Astrocyte (in vitro differentiated cells and primary cell): Measurements from ENCODE around the gene SEMA4D. TPM values are rescaled to one million over a fixed set of nuclear protein-coding genes. Genes with fewer than 3 reads are reported as not detected.
A peak's percentile ranks its signal among the peaks of the same experiment; 100 is the strongest.

ENCODE experiments used
- DNase-seq: peaks from one replicate; pipeline ENCODE4 v3.0.0-alpha.2; 2010; ENCODE audit warnings: low read depth
- FAIRE-seq: peaks from 2 replicates; lab custom pipeline; 2011; peaks lifted over from hg19 to GRCh38; lab: Jason Lieb, UNC
- H2AFZ ChIP-seq: 2 replicates; pipeline ENCODE4 v1.6.0; 2012; ENCODE audit warnings: low read depth, low read length, inconsistent platforms
- H3K27ac ChIP-seq: 2 replicates; pipeline ENCODE4 v1.5.1; 2011; ENCODE audit warnings: low read depth, low read length, inconsistent platforms
- H3K27me3 ChIP-seq: 2 replicates; pipeline ENCODE4 v1.6.0; 2011; ENCODE audit warnings: low read length, inconsistent platforms; ENCODE audit not compliant: insufficient read depth
- H3K36me3 ChIP-seq: 2 replicates; pipeline ENCODE4 v1.5.1; 2011; ENCODE audit warnings: low read length, inconsistent platforms; ENCODE audit not compliant: insufficient read depth
- H3K4me1 ChIP-seq: 2 replicates; pipeline ENCODE4 v1.5.1; 2011; ENCODE audit warnings: low read length, inconsistent platforms; ENCODE audit not compliant: insufficient read depth
- H3K4me2 ChIP-seq: 2 replicates; pipeline ENCODE4 v1.6.0; 2012; ENCODE audit warnings: low read length, inconsistent platforms
- H3K4me3 ChIP-seq: 2 replicates; pipeline ENCODE4 v1.5.1; 2011; ENCODE audit warnings: low read depth, mild to moderate bottlenecking, low read length, inconsistent platforms; ENCODE audit not compliant: insufficient read depth
- H3K79me2 ChIP-seq: 2 replicates; pipeline ENCODE4 v1.6.0; 2012; ENCODE audit warnings: mild to moderate bottlenecking, low read length, inconsistent platforms; ENCODE audit not compliant: insufficient read depth
- H3K9ac ChIP-seq: 2 replicates; pipeline ENCODE4 v1.6.0; 2012; ENCODE audit warnings: mild to moderate bottlenecking, low read length, inconsistent platforms
- H3K9me3 ChIP-seq: 2 replicates; pipeline ENCODE4 v1.5.1; 2012; ENCODE audit warnings: low read depth, mild to moderate bottlenecking, low read length, inconsistent platforms; ENCODE audit not compliant: insufficient read depth
- H4K20me1 ChIP-seq: 2 replicates; pipeline ENCODE4 v1.6.0; 2012; ENCODE audit warnings: low read length, inconsistent platforms; ENCODE audit not compliant: insufficient read depth
- H3K27ac Mint-ChIP-seq: one replicate; pipeline ENCODE4 v1.8.0; 2021; ENCODE audit warnings: mild to moderate bottlenecking, mixed read lengths; ENCODE audit not compliant: unreplicated experiment
- H3K27me3 Mint-ChIP-seq: one replicate; pipeline ENCODE4 v1.8.0; 2021; ENCODE audit warnings: low read depth, mixed read lengths; ENCODE audit not compliant: unreplicated experiment
- H3K36me3 Mint-ChIP-seq: one replicate; pipeline ENCODE4 v1.8.0; 2021; ENCODE audit warnings: low read depth, mixed read lengths; ENCODE audit not compliant: unreplicated experiment
- H3K4me1 Mint-ChIP-seq: one replicate; pipeline ENCODE4 v1.8.0; 2021; ENCODE audit warnings: low read depth, mixed read lengths; ENCODE audit not compliant: unreplicated experiment
- H3K4me3 Mint-ChIP-seq: one replicate; pipeline ENCODE4 v1.8.0; 2021; ENCODE audit warnings: mild to moderate bottlenecking, moderate library complexity, mixed read lengths; ENCODE audit not compliant: unreplicated experiment
- H3K9me3 Mint-ChIP-seq: one replicate; pipeline ENCODE4 v1.8.0; 2021; ENCODE audit warnings: mild to moderate bottlenecking, mixed read lengths; ENCODE audit not compliant: unreplicated experiment
- EZH2 ChIP-seq: IDR thresholded peaks from 2 replicates; pipeline ENCODE4 v1.6.1; 2012; ENCODE audit warnings: mild to moderate bottlenecking, low read length, inconsistent platforms; ENCODE audit not compliant: insufficient read depth
- total RNA-seq: library from RNA; stranded (reverse); gene quantifications from 2 replicates; pipeline ENCODE4 v1.2.1, GENCODE V29; 2021
- TF ChIP-seq, protein P1 (sequence below): IDR thresholded peaks from 2 replicates; pipeline ENCODE4 v1.5.1; 2011; ENCODE audit warnings: low read depth, mild to moderate bottlenecking, inconsistent platforms, low read length, moderate library complexity; ENCODE audit not compliant: insufficient read depth

SEMA4D gene
- total RNA-seq, 1 donor from 2014 or later, result 6.2 TPM

DNA sequence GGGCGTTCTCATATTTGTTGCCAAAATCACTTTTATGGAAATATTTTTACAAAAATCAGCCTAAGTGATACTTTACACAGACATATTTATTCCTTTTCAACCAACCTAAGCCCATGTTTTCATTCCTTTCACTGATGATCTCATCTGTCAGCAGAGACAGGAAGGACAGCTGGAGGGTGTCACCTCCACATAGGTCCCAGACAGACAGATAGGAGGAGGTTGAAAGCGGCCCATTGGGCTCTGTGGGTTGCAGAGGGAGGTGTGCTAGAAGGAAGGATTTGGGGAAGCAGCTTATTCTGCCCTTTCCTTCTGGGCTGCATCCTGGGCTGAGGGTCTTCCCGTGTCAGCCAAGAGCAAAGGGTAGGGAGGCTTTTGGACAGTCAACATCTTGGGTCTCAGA, 26.0 kb upstream of the SEMA4D start:
- DNase-seq, result no peak
- Histone ChIP-seq H3K27ac (no peak overlapping the region), H3K4me3 (no peak overlapping the region), H3K4me2 (no peak overlapping the region), H3K36me3 (no peaks in the 10 kb centered on the region), H3K4me1 (peaks cover 3% of the 10 kb centered on the region), H3K9ac (no peak overlapping the region), H3K9me3 (no peaks in the 10 kb centered on the region), H3K27me3 (no peaks in the 10 kb centered on the region), H3K79me2 (no peaks in the 10 kb centered on the region), H2AFZ (no peak overlapping the region), H4K20me1 (no peaks in the 10 kb centered on the region)
- TF ChIP-seq, protein P1, sequence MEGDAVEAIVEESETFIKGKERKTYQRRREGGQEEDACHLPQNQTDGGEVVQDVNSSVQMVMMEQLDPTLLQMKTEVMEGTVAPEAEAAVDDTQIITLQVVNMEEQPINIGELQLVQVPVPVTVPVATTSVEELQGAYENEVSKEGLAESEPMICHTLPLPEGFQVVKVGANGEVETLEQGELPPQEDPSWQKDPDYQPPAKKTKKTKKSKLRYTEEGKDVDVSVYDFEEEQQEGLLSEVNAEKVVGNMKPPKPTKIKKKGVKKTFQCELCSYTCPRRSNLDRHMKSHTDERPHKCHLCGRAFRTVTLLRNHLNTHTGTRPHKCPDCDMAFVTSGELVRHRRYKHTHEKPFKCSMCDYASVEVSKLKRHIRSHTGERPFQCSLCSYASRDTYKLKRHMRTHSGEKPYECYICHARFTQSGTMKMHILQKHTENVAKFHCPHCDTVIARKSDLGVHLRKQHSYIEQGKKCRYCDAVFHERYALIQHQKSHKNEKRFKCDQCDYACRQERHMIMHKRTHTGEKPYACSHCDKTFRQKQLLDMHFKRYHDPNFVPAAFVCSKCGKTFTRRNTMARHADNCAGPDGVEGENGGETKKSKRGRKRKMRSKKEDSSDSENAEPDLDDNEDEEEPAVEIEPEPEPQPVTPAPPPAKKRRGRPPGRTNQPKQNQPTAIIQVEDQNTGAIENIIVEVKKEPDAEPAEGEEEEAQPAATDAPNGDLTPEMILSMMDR, result no peak
- TF ChIP-seq EZH2, result no peak
- Mint-ChIP-seq H3K9me3 (peaks cover 13% of the 10 kb centered on the region), H3K36me3 (no peaks in the 10 kb centered on the region), H3K4me3 (peak overlapping the region; percentile 31), H3K27ac (no peak overlapping the region), H3K4me1 (peaks cover 13% of the 10 kb centered on the region), H3K27me3 (peaks cover 13% of the 10 kb centered on the region)
- FAIRE-seq, result no peak

DNA sequence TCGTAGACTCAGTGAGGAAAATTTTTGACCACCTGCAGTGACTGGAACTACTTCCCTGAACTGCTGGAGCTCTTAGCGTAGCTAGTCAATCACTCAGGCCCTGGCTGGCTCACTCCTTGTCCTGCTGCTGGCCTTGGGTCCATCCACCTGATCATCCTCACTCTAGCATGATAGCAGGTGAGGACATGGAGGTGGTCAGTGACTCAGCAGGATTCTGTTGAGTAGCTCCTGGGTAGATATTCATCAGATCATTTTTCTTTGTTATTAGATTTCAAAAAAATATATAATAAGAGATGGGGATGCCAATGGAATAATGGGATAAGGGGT, 25.0 kb upstream of the SEMA4D start:
- Mint-ChIP-seq H3K36me3 (no peaks in the 10 kb centered on the region), H3K4me1 (peaks cover 13% of the 10 kb centered on the region), H3K27ac (no peak overlapping the region), H3K27me3 (peaks cover 13% of the 10 kb centered on the region), H3K4me3 (no peak overlapping the region), H3K9me3 (peaks cover 4% of the 10 kb centered on the region)
- H4K20me1 ChIP-seq, result no peaks in the 10 kb centered on the region
- H3K27me3 ChIP-seq, result no peaks in the 10 kb centered on the region
- DNase-seq, result no peak
- no peaks in the 10 kb centered on the region for H3K79me2 ChIP-seq
- FAIRE-seq, result no peak
- H2AFZ ChIP-seq, result no peak overlapping the region
- H3K4me1 ChIP-seq, result peaks cover 3% of the 10 kb centered on the region
- TF ChIP-seq, protein P1, result no peak
- TF ChIP-seq EZH2, result no peak
- no peaks in the 10 kb centered on the region for H3K36me3 ChIP-seq
- H3K9ac ChIP-seq, result no peak overlapping the region
- no peaks in the 10 kb centered on the region for H3K9me3 ChIP-seq
- no peak overlapping the region for H3K27ac ChIP-seq
- no peak overlapping the region for H3K4me3 ChIP-seq
- no peak overlapping the region for H3K4me2 ChIP-seq

DNA sequence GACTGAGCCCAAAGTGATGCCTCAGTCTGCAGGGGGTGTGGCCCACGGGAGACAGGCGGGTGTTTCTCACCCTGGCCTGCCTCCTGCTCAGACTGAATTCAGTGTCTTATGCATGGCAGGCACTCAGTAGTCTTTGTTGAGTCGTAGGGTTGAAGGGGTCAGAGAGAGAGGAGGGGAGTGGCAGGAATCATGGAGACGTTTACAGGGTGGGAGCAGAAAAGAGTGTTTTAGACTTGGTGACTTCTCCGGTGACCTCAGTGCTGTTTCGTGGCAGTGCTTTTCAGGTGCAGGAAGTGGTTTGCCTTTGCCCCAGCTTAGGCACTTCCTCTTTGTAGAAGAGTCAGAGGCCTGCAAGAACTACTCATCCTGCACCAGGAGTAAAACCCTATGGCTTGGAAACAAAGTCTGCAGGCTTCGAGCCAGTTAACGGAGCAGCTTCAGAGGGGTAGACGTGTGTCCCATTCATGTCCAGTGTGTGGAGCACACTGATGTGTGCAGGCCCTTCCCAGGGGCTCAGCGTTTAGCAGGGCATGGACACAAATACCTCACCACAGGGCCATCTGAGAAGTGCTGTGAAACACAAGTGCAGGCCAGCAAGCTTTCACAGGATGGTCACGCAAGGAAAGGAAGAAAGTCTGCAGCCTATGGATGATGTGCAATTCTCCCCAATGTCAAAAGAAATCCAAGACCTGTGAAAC, 24.5 kb upstream of the SEMA4D start:
- no peak overlapping the region for H3K9ac ChIP-seq
- H3K4me3 ChIP-seq, result no peak overlapping the region
- H3K27ac ChIP-seq, result no peak overlapping the region
- peaks cover 2% of the 10 kb centered on the region for H3K9me3 Mint-ChIP-seq
- peaks cover 13% of the 10 kb centered on the region for H3K4me1 Mint-ChIP-seq
- H3K4me3 Mint-ChIP-seq, result no peak overlapping the region
- FAIRE-seq (no peak), DNase-seq (no peak)
- H2AFZ ChIP-seq, result no peak overlapping the region
- TF ChIP-seq, protein P1, result no peak
- no peak for TF ChIP-seq EZH2
- no peaks in the 10 kb centered on the region for H3K79me2 ChIP-seq
- H3K36me3 Mint-ChIP-seq, result no peaks in the 10 kb centered on the region
- H3K27me3 ChIP-seq, result no peaks in the 10 kb centered on the region
- no peaks in the 10 kb centered on the region for H3K9me3 ChIP-seq
- H3K4me2 ChIP-seq, result no peak overlapping the region
- peaks cover 3% of the 10 kb centered on the region for H3K4me1 ChIP-seq
- peaks cover 13% of the 10 kb centered on the region for H3K27me3 Mint-ChIP-seq
- H3K36me3 ChIP-seq, result no peaks in the 10 kb centered on the region
- no peaks in the 10 kb centered on the region for H4K20me1 ChIP-seq
- H3K27ac Mint-ChIP-seq, result no peak overlapping the region
